HCT116 (cell line): ENCODE data around the gene GHR. TPM values are rescaled to one million over a fixed set of nuclear protein-coding genes. Genes with fewer than 3 reads are reported as not detected.

ENCODE experiments used
- ATAC-seq: fragments of 200-7000 bp; cut with Tn5 transposase; 2 replicates; pipeline ENCODE4 v1.9.1; 2020; ENCODE audit warnings: mild to moderate bottlenecking, moderate library complexity
- BruUV-seq: library from RNA; stranded (reverse); fragments of 400-500 nt; replicated peaks from 2 replicates; lab custom pipeline; 2021; lab: Mats Ljungman, UMichigan
- CTCF ChIA-PET: fragments of 300-600 bp; sonication (Branson Sonifier 250); formaldehyde crosslinking; loops from one replicate; lab custom pipeline; 2021; ENCODE audit warnings: antibody characterized with exemption; lab: Charles Lee
- POLR2A ChIA-PET: fragments of 300-600, 350-600 bp; sonication (Branson Sonifier 250); formaldehyde crosslinking; loops from one replicate; lab custom pipeline; 2021; ENCODE audit warnings: antibody characterized with exemption; lab: Charles Lee
- RAD21 ChIA-PET, 2 experiments: fragments of 300-600 bp; sonication (Branson Sonifier 250); formaldehyde crosslinking; loops; one replicate each; lab custom pipeline; 2023; ENCODE audit warnings: low total read pairs in 2 of 2; ENCODE audit not compliant: uncharacterized antibody in 2 of 2, unreplicated experiment in 2 of 2, low non-redundant PET in 1 of 2; lab: Charles Lee
- DNase-seq: peaks from one replicate; pipeline ENCODE4 v3.0.0-alpha.2; 2010; ENCODE audit warnings: low read depth, low spot score
- H2AFZ ChIP-seq: fragments of 200-600 bp; shearing (Covaris generic), sonication (generic); 2 replicates; pipeline ENCODE4 v1.6.1; 2017; ENCODE audit warnings: low read depth, mixed run types, mixed read lengths, antibody characterized with exemption, low read length; ENCODE audit not compliant: poor library complexity, severe bottlenecking
- H3K27ac ChIP-seq: 2 replicates; pipeline ENCODE4 v1.5.1; 2012; ENCODE audit warnings: low read depth, low read length
- H3K27me3 ChIP-seq: fragments of 200-600 bp; sonication (generic); 2 replicates; pipeline ENCODE4 v1.6.1; 2016; ENCODE audit warnings: mixed run types, low read length, mixed read lengths; ENCODE audit not compliant: insufficient read depth
- H3K36me3 ChIP-seq, 2 experiments: fragments of 200-500 bp in 1 of 2; fragments of 200-600 bp in 1 of 2; sonication (Bioruptor generic) in 1 of 2; sonication (generic) in 1 of 2; 2 replicates each; pipeline versions ENCODE4 v1.5.1 to v1.6.1; 2014 to 2016; ENCODE audit warnings: low read length in 2 of 2, inconsistent platforms in 1 of 2, mixed read lengths in 1 of 2, mixed run types in 1 of 2; ENCODE audit not compliant: insufficient read depth in 2 of 2, control insufficient read depth in 1 of 2
- H3K4me1 ChIP-seq, 2 experiments: fragments of 200-600 bp in 1 of 2; sonication (generic) in 1 of 2; 2 replicates each; pipeline versions ENCODE4 v1.5.1 to v1.6.1; 2012 to 2017; ENCODE audit warnings: low read length in 2 of 2, inconsistent platforms in 1 of 2, mild to moderate bottlenecking in 1 of 2, mixed read lengths in 1 of 2, mixed run types in 1 of 2, moderate library complexity in 1 of 2; ENCODE audit not compliant: insufficient read depth in 2 of 2, control insufficient read depth in 1 of 2
- H3K4me2 ChIP-seq: fragments of 200-600 bp; sonication (generic); 2 replicates; pipeline ENCODE4 v1.6.1; 2017; ENCODE audit warnings: mixed run types, low read length, mixed read lengths
- H3K4me3 ChIP-seq, 2 experiments: fragments of 200-600 bp in 1 of 2; sonication (generic) in 1 of 2; replicated peaks in 1 of 2; 2 replicates each; pipeline ENCODE4 v1.5.1; 2011 to 2016; ENCODE audit warnings: low read length in 2 of 2, control low read depth in 1 of 2, low read depth in 1 of 2, mild to moderate bottlenecking in 1 of 2, mixed read lengths in 1 of 2, mixed run types in 1 of 2
- H3K79me2 ChIP-seq: fragments of 200-600 bp; sonication (generic); 2 replicates; pipeline ENCODE4 v1.6.1; 2017; ENCODE audit warnings: mild to moderate bottlenecking, mixed run types, low read length, moderate library complexity, mixed read lengths; ENCODE audit not compliant: insufficient read depth
- H3K9ac ChIP-seq: fragments of 200-600 bp; sonication (generic); 2 replicates; pipeline ENCODE4 v1.6.1; 2016; ENCODE audit warnings: low read length, mixed read lengths
- H3K9me2 ChIP-seq: fragments of 200-600 bp; sonication (generic), shearing (Covaris generic); 2 replicates; pipeline ENCODE4 v1.6.1; 2017; ENCODE audit warnings: mixed run types, mild to moderate bottlenecking, moderate library complexity; ENCODE audit not compliant: insufficient read depth
- H3K9me3 ChIP-seq, 2 experiments: fragments of 200-500 bp in 1 of 2; fragments of 200-600 bp in 1 of 2; sonication (Bioruptor generic) in 1 of 2; sonication (generic) in 1 of 2; 2 replicates each; pipeline ENCODE4 v1.6.1; 2014 to 2017; ENCODE audit warnings: low read length in 2 of 2, mixed read lengths in 2 of 2, inconsistent platforms in 1 of 2, low read depth in 1 of 2, mild to moderate bottlenecking in 1 of 2, mixed run types in 1 of 2, moderate library complexity in 1 of 2; ENCODE audit not compliant: control insufficient read depth in 1 of 2, insufficient read depth in 1 of 2
- H4K20me1 ChIP-seq: fragments of 200-600 bp; sonication (generic), shearing (Covaris generic); 2 replicates; pipeline ENCODE4 v1.6.1; 2017; ENCODE audit warnings: mixed run types, mild to moderate bottlenecking, moderate library complexity; ENCODE audit not compliant: insufficient read depth
- CBX3 ChIP-seq: IDR thresholded peaks from 2 replicates; pipeline ENCODE4 v1.6.1; 2012; ENCODE audit warnings: low read depth
- EZH2 ChIP-seq: fragments of 200-600 bp; sonication (generic); IDR thresholded peaks from 2 replicates; pipeline ENCODE4 v1.6.1; 2017; ENCODE audit warnings: antibody characterized with exemption, mixed run types
- FOSL1 ChIP-seq: IDR thresholded peaks from 2 replicates; pipeline ENCODE4 v1.6.1; 2012; ENCODE audit warnings: low read depth
- JUND ChIP-seq: IDR thresholded peaks from 2 replicates; pipeline ENCODE4 v1.6.1; 2012
- POLR2A ChIP-seq: IDR thresholded peaks from 2 replicates; pipeline ENCODE4 v1.7.0; 2011; ENCODE audit warnings: borderline replicate concordance; ENCODE audit not compliant: insufficient read depth, insufficient read length; ENCODE audit errors: extremely low read depth
- SIN3A ChIP-seq: IDR thresholded peaks from 2 replicates; pipeline ENCODE4 v1.6.1; 2012; ENCODE audit warnings: low read depth
- TCF7L2 ChIP-seq: IDR thresholded peaks from 2 replicates; pipeline ENCODE4 v1.7.0; 2011; ENCODE audit warnings: borderline replicate concordance, inconsistent platforms; ENCODE audit not compliant: insufficient read depth, insufficient read length; ENCODE audit errors: extremely low read depth
- YY1 ChIP-seq: IDR thresholded peaks from 2 replicates; pipeline ENCODE4 v1.6.1; 2011; ENCODE audit warnings: low read length, low read depth, moderate library complexity, mild to moderate bottlenecking; ENCODE audit not compliant: insufficient replicate concordance; ENCODE audit errors: extremely low read depth
- ZFX ChIP-seq: fragments of 450-650 bp; IDR thresholded peaks from 2 replicates; pipeline ENCODE4 v1.6.1; 2017
- ZNF274 ChIP-seq: fragments of 200-500 bp; sonication (Bioruptor generic); IDR thresholded peaks from 2 replicates; pipeline ENCODE4 v1.6.1; 2014; ENCODE audit warnings: mild to moderate bottlenecking, low read depth, low read length, inconsistent platforms
- intact Hi-C: fragments of 100-400 bp; cut with micrococcal nuclease; formaldehyde crosslinking; loops from 2 replicates; pipeline ENCODE4 v1.10.0; 2022
- total RNA-seq: library from RNA; stranded (reverse); gene quantifications from one replicate; pipeline ENCODE4 v1.2.1, GENCODE V29; 2021; ENCODE audit not compliant: unreplicated experiment
- TF ChIP-seq, protein P1 (sequence below): IDR thresholded peaks from 2 replicates; pipeline ENCODE4 v1.6.1; 2011; ENCODE audit warnings: mild to moderate bottlenecking, low read length, moderate library complexity; ENCODE audit not compliant: insufficient replicate concordance; ENCODE audit errors: extremely low read depth
- TF ChIP-seq, protein P2 (sequence below): IDR thresholded peaks from 2 replicates; pipeline ENCODE4 v1.6.1; 2012
- TF ChIP-seq, protein P3 (sequence below), 3 experiments: fragments of 200-600 bp in 1 of 3; sonication (generic) in 1 of 3; IDR thresholded peaks in 2 of 3; conservative IDR thresholded peaks in 1 of 3; 2 replicates each; pipeline ENCODE4 v1.5.1; 2012 to 2017; ENCODE audit warnings: low read depth in 2 of 3, low read length in 2 of 3, antibody characterized with exemption in 1 of 3, borderline replicate concordance in 1 of 3, control low read depth in 1 of 3, mild to moderate bottlenecking in 1 of 3, mixed read lengths in 1 of 3, mixed run types in 1 of 3, moderate library complexity in 1 of 3; ENCODE audit not compliant: insufficient read depth in 1 of 3

GHR gene
- total RNA-seq, 1 experiment from 2014 or later = not detected

GRCh38 chr5:42761791-42762190 lies 338.6 kb downstream of the GHR start:
- intact Hi-C loops = no loop called here
- H3K36me3 ChIP-seq = no peaks in the 10 kb centered on the region

More at GRCh38 chr5:42761791-42762190, 338.6 kb downstream of the GHR start:
- TF ChIP-seq, protein P1, sequence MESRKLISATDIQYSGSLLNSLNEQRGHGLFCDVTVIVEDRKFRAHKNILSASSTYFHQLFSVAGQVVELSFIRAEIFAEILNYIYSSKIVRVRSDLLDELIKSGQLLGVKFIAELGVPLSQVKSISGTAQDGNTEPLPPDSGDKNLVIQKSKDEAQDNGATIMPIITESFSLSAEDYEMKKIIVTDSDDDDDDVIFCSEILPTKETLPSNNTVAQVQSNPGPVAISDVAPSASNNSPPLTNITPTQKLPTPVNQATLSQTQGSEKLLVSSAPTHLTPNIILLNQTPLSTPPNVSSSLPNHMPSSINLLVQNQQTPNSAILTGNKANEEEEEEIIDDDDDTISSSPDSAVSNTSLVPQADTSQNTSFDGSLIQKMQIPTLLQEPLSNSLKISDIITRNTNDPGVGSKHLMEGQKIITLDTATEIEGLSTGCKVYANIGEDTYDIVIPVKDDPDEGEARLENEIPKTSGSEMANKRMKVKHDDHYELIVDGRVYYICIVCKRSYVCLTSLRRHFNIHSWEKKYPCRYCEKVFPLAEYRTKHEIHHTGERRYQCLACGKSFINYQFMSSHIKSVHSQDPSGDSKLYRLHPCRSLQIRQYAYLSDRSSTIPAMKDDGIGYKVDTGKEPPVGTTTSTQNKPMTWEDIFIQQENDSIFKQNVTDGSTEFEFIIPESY = no peak
- no peak for TF ChIP-seq SIN3A
- no peak for TF ChIP-seq ZFX
- no peak for TF ChIP-seq YY1
- TF ChIP-seq TCF7L2 = no peak
- TF ChIP-seq, protein P2, sequence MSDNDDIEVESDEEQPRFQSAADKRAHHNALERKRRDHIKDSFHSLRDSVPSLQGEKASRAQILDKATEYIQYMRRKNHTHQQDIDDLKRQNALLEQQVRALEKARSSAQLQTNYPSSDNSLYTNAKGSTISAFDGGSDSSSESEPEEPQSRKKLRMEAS = no peak
- no peak for TF ChIP-seq FOSL1
- TF ChIP-seq POLR2A = no peak
- TF ChIP-seq EZH2 = no peak
- TF ChIP-seq ZNF274 = no peak
- TF ChIP-seq, protein P3, sequence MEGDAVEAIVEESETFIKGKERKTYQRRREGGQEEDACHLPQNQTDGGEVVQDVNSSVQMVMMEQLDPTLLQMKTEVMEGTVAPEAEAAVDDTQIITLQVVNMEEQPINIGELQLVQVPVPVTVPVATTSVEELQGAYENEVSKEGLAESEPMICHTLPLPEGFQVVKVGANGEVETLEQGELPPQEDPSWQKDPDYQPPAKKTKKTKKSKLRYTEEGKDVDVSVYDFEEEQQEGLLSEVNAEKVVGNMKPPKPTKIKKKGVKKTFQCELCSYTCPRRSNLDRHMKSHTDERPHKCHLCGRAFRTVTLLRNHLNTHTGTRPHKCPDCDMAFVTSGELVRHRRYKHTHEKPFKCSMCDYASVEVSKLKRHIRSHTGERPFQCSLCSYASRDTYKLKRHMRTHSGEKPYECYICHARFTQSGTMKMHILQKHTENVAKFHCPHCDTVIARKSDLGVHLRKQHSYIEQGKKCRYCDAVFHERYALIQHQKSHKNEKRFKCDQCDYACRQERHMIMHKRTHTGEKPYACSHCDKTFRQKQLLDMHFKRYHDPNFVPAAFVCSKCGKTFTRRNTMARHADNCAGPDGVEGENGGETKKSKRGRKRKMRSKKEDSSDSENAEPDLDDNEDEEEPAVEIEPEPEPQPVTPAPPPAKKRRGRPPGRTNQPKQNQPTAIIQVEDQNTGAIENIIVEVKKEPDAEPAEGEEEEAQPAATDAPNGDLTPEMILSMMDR (IDR thresholded peaks at IDR 0.05 in 2 of 3, conservative IDR thresholded peaks at IDR 0.05 in 1 of 3; ENCODE audit: borderline replicate concordance in 1 of 3, insufficient read depth in 1 of 3, low read depth in 2 of 3, low read length in 2 of 3) = no peak
- TF ChIP-seq CBX3 = no peak
- no peak for TF ChIP-seq JUND
- no TSS peak for BruUV-seq
- H3K4me2 ChIP-seq = no peak overlapping the region
- DNase-seq = no peak
- H3K9me3 ChIP-seq = no peaks in the 10 kb centered on the region
- no peak overlapping the region for H3K9ac ChIP-seq
- no peaks in the 10 kb centered on the region for H3K79me2 ChIP-seq
- H3K27ac ChIP-seq = no peak overlapping the region
- no peaks in the 10 kb centered on the region for H3K27me3 ChIP-seq
- H2AFZ ChIP-seq = no peak overlapping the region
- no peaks in the 10 kb centered on the region for H4K20me1 ChIP-seq
- no peak for ATAC-seq
- no peaks in the 10 kb centered on the region for H3K4me1 ChIP-seq
- no peak overlapping the region for H3K4me3 ChIP-seq
- ChIA-PET RAD21 (no interaction called here), CTCF (no interaction called here), POLR2A (no interaction called here)
- H3K9me2 ChIP-seq = no peaks in the 10 kb centered on the region
